HG03432 (cell line): ENCODE measurements around the gene EMC10.
"Not testable (repeated sequence)": the region's sequence is repeated elsewhere in the genome, so short reads cannot be mapped to it uniquely, and the experiment has no call there.

ENCODE experiments used
- ATAC-seq: cut with Tn5 transposase; IDR thresholded peaks from one replicate; pipeline ENCODE4 v1.9.1; 2021; ENCODE audit warnings: mild to moderate bottlenecking, moderate library complexity; ENCODE audit not compliant: unreplicated experiment

Gene EMC10

DNA sequence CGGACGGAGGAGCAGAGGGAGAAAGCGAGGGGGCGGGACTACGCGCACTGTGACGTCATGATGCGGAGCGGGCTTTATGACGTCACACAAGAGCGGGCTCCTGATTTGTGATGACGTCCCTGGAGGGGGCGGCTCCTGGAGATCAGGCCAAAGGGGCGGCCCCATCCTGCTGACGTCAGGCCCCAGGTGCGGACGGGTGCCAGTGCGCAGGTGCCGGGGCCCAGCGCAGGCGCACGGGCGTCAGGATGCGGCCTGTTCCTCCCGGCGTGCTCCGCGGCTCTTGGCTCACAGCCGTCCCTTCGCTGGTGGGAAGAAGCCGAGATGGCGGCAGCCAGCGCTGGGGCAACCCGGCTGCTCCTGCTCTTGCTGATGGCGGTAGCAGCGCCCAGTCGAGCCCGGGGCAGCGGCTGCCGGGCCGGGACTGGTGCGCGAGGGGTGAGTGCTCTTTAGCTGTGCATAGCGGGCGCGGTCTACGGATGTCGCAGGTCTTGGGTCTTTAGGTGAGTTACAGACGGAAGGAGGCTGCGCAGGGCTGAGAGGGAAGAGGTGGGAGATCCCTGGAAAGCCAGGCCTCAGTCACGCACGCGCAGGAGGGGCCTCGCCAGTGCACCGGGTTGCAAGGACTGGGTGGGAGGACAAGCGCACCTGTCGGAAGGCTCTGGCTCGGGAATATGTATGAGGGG is at the start of gene EMC10, which contains the start of gene GARIN5A:
Gene EMC10, plus strand, starts transcription at position 284 of the 683 bp plus-strand sequence. Its CDS starts 38 bp downstream, at position 322.
Gene GARIN5A, minus strand, starts transcription at position 625 of the 683 bp plus-strand sequence. Its CDS starts 460 bp downstream, at position 165.
- ATAC-seq: peak; percentile 85

DNA sequence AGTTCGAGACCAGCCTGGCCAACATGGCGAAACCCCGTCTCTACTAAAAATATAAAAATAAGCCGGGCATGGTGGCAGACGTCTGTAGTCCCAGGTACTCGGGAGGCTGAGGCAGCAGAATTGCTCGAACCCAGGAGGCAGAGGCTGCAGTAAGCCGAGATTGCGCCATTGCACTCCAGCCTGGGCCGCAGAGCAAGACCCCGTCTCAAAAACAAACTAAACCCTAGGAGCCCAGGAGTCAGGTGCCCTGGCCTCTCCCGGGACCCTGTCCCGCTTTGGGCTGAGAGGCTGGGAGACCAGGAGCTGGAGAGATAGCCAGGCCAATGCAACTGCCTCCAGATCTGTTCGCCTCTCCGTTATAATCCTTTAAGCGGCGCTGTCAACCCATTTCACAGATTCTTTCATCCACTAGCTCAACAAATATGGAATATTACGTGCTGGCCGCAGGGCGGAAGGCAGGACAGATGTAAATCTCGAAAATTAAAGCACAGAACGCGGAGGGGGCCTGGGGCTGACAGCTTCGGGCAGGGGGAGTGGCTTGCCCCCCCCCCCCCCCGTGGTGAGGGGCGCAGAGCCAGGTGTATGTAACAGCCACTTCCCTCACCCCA is 48.9 kb upstream of the EMC10 start:
- no peak for ATAC-seq

DNA sequence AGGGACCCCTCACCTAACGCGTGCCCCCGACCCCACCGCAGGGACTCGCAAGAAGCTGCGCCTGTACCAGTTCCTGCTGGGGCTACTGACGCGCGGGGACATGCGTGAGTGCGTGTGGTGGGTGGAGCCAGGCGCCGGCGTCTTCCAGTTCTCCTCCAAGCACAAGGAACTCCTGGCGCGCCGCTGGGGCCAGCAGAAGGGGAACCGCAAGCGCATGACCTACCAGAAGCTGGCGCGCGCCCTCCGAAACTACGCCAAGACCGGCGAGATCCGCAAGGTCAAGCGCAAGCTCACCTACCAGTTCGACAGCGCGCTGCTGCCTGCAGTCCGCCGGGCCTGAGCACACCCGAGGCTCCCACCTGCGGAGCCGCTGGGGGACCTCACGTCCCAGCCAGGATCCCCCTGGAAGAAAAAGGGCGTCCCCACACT is 48.3 kb upstream of the EMC10 start:
- ATAC-seq: no peak

DNA sequence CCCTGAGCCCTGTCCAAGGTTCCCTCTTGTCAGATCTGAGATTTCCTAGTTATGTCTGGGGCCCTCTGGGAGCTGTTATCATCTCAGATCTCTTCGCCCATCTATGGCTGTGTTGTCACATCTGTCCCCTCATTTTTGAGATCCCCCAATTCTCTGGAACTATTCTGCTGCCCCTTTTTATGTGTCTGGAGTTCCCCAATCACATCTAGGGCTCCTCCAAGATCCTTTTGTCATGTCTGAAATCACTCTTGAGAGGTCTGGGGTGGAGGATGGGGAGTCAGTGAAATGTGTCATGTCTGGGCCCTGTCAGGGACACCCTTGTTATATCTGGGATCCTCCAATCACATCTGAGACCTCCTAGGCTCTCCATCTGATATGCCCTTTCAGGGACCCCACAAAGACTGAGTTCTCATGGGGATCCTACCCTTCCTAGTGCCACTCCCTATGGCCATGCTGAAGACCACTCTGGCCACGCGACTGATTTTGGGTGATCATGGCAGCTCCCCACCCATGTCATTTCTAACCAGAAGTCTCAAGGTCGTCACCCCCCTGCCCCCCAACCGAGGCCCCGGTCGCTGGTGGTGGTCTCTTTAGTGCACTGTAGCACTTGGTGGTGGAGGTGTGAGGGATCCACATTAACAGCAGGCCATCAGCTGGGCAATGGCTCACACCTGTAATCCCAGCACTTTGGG is 47.4 kb upstream of the EMC10 start:
- no peak for ATAC-seq

DNA sequence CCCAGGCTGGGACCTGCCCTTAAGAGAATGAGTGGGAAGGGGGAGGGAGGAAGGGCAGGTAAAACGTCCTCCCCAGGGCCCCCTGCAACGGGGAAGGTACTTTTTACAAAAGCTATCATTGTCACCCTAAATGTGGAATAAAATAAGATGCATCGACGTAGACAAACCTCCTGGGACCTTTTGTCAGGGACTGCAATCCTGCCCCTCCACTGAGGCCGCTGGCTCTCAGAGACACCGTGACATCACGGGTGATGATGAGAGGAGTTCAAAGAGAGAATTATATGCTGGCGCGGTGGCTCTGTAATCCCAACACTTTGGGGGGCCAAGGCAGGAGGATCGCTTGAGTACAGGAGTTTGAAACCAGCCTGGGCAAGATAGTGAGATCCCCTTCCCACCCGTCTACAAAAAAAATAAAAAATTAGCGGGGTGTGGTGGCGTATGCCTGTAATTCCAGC is 45.4 kb upstream of the EMC10 start:
- ATAC-seq: no peak

DNA sequence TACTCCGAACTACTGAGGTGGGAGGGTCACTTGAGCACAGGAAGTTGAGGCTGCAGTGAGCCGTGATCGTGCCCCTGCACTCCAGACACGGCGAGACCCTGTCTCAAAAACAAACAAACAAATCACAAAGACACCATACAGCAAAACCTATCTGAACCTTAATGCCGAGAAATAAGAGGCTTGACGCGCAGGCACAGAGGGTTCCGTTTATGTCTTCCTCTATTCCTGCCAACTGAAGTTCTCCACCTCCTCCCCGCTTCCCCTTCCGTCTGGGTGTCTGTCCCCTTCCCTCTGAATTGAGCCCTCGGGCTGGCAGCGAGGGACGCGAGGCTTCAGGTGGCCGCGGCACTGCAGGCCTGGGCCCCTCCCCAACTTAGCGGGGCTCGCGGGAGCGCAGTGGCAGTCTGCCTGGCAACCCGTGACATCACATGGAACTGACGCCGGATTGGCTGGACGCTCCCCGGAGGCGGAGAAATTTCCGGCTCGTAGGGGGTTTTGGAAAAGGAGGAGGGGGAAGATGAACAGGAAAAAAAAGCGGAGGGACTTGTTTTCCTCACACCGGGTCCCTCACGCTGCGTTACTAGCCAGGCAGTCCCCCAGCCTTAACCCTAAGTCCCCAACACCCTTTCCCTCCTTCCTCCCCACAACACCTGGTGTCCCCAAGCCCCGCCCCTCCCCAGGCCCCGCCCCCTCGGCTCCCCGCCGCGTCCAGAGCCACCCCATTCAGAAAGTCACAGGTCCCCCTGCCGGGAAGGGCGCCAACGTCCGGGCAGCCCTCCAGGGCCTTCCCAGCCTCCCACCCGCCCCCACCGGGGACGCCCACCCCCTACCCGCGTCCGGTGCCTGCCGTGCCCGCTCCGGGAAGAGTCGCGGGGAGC is 44.7 kb upstream of the EMC10 start:
- peak; percentile 77 for ATAC-seq

DNA sequence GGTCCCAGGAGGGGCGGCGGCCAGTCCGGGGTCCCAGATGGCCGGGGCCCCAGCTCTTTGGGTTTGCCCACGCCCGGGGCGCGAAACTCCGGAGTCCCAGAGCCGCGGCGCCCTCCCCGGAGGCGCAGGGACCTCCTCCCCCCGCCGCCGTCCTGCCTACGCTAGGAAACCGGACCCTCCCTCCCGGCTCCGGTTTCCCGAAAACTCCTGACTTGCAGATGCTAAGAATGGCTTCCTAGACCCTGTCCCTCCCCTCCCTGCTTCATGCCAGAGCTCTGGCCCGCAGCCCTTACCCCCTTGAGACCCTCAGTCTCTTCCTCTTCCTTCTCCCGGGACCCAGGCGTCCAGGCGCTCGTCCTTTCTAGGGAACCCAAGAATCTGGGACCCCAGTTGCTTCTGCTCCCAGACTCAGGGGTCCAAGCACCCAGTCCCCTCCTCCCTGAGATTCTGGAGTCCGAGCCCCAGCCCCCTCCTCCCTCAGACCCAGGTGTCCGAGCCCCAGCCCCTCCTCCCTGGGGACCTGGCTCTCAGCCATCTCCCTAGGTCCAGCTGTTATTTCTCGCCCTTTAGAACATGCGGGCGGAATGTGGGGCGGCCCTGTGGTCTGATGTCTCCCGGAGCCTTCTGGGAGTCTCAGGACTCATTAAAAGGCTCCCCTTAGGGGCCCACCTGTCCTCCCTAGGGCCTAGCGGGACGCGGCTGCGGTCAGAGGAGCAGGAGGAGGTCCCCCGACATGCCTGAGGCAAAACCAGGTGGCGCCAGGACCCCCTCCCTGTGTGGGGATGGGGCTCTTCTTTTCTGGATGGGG is 43.9 kb upstream of the EMC10 start, which contains the start of gene MYBPC2:
Gene MYBPC2, plus strand, starts transcription at position 672 of the 808 bp plus-strand sequence. Its CDS starts 62 bp downstream, at position 734.
- ATAC-seq: no peak

DNA sequence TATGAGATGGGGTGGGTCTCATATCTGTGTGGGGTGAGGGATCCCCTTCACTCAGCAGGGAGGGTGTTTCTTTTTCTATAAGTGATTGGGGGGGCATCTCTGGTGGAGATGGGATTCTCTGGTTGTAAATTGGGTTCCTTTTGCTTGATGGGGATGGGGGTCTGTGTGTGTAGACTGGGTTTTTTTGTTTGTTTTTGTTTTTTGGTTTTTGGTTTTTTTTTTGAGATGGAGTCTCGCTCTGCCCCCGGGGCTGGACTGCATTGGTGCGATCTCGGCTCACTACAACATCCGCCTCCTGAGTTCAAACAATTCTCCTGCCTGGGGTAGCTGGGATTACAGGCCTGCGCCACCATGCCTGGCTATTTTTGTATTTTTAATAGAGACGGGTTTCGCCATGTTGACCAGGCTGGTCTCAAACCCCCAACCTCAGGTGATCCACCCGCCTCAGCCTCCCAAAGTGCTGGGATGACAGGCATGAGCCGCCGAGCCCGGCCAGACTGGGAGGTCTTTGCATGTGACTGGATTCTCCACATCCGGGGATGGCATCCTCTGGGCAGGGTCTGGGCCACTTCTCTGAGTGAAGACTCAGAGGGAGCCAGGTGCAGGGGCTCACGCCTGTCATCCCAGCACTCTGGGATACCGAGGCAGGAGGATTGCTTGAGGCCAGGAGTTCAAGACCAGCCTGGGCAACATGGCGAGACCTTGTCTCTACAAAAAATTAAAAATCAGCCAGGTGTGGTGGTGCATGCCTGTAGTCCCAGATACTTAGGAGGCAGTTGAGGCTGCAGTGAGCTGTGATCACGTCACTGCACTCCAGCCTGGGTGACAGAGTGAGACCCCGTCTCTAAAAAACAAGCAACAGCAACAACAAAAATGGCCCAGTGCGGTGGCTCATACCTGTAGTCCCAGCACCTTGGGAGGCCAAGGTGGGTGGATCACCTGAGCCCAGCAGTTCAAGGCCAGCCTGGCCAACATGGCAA is 42.8 kb upstream of the EMC10 start:
- ATAC-seq: no peak

DNA sequence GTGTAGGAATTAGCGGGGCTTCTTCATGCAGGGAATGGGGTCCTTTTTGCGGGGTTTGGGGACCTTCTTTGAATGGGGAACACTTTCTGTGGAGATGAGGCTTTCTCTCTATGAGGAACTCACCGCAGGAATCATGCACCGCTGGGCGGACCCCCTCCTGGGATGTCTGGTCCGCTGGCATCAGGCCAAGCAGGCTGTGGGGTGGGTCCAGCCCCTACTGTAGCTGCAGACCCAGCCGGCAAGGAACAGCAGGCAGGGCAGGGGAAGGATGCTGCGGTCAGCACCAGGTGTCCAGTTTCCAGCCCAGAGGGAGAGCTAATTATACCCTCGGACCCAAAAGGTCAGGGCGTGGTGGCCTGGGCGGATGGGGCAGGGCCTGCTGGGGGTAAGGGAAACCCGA is 41.8 kb upstream of the EMC10 start:
- ATAC-seq: no peak

DNA sequence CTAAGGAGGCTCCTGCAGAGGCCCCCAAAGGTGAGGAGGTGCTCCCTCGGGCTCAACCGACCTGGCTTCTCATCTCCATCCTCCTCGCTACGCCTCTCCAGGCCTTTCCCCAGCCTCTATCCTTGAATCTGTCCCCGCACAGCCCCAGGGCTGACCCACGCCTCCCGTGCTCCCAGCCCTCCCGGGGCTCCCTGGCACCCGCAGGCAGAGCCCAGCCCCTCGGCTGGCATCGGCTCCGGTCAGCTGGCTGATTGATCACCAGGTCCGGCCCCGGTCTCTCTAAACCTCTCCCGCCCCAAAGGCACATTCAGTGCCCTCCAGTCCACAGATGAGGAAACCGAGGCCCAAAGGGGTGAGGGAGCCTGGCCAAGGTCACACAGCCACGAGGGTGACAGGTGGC is 41.1 kb upstream of the EMC10 start:
- ATAC-seq: no peak

DNA sequence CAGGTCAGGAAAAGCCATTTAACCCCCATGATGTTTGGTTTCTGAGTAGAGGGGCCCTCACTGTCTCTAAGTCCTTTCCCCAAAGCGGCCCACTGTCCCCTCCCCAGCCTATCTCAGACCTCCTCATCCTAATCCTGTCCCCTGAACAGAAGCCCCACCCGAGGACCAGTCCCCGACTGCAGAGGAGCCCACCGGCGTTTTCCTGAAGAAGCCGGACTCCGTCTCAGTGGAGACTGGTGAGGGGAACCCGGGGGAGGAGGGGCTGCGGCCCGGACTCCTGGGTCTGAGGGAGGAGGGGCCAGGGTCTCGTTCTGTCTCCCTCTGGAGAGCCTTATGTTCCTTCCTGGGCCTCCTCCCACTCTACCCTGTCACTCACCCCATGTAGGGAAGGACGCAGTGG is 40.7 kb upstream of the EMC10 start:
- no peak for ATAC-seq

DNA sequence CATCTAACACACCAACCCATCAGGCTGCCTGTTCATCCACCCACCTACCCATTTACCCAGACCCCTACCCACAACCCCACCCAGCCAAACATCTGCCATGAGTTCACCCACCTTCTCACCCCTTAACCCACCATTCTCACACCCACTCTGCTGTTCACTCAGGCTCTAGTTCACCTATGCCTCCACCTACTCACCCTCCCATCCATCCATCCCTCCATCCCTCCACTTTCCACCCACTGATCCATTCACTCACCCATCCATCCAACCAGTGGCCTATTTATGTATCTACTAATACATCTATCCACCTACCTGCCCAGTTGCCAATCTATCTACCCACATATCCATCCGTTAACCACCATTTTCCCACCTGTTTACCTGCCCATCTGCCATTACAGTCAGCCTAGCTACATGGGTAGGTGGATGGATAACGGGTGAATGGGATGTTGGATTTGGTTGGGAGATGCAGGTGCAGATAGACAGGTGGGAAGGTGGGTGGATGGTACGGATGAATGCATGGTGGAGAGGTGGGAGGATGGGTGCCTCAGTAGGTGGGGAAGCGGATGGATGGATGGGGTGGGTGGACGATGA is 38.4 kb upstream of the EMC10 start:
- ATAC-seq: no peak

DNA sequence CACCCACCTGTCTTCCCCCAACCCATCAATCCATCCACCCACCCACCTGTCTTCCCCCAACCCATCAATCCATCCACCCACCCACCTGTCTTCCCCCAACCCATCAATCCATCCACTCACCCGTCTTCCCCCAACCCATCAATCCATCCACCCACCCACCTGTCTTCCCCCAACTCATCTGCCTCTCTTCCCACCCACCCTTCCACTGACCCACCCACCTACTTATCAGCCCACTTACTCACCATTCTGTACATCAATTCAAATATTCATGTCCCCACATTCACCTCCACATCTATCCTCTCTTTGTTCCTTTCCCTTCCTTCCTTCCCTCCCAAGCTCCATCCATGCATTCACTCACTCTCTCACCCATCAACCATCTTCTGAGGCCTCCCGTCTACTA is 37.2 kb upstream of the EMC10 start:
- ATAC-seq: not testable (repeated sequence)

DNA sequence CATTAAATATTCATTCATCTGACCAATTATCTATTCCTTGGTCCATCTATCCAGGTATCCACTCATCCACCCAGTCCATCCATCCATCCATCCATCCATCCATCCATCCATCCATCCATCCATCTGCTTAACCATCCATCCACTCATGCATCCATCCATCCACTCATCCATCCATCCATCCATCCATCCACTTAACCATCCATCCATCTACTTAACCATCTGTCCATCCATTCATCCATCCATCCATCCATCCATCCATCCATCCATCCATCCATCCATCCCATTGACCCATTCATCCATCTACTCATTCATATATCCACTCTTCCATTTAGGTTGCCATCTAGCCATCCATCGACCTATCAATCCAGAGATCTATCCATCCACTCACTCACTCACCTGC is 32.2 kb upstream of the EMC10 start:
- no peak for ATAC-seq

DNA sequence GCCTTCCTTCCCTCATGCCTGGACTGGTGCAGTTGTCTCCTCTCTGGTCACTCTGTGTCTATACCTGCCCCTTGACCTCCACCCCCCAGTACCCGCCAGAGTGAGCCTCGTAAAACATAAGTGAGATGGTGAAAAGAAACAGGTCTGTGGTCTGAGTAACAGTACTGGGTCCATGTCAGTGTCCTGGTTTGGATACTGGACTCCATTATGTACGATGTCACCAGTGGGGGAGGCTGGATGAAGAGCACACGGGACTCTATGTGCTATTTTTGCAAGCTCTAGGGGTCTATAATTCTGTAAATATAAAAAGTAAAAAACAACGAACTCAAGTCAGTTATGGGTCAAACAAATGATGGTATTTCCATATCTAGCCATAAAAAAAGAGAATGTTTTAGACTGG is 29.3 kb upstream of the EMC10 start:
- ATAC-seq: no peak

DNA sequence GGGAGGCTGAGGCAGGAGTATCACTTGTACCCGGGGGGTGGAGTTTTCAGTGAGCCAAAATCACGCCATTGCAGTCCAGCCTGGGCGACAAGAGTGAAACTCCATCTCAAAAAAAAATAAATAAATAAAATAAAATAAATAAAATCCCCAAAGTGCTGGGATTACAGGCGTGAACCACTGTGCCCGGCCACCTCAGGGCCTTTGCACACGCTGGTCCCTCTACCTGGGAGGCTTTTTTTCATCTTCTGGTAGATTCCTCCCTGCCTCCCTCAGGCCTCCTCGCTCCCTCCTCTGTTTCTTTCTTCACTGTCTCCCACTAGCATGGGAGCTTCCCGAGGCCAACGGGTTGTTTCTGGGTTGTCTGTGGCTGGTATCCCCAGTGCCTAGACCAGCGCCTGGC is 28.6 kb upstream of the EMC10 start:
- ATAC-seq: no peak

DNA sequence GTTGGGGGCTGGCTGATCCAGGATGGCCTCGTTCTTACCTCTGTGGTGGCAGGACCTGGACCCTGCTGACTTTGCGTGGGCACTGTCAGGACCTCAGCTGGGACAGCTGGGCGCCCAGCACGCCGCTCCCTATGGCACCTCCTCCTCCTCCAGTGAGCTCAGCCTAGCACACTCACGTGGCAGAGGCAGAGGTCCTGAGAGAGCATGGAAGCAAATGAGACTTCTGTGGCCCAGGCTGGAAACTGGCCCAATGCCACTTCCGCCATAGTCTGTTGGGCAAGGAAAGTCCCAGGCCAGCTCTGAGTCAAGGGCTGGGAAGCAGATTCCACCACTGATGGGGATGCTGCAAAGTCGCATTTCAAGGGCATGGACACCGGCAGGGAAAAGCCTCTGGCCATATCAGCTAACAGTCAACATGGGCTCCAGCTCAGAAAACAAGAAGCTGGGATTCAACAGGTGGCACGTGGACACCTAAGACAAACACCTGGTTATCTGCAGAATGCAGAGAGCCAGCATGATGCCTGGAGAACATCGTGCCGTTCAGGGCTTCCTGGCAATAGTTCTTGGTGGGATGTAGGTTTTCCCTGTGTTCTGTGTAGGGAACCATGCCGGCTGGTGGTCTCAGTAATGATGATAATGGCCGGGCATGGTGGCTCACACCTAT is 26.9 kb upstream of the EMC10 start:
- no peak for ATAC-seq
